H1 (cell line): ENCODE measurements around the gene ACSL3. TPM values are rescaled to one million over a fixed set of nuclear protein-coding genes. Genes with fewer than 3 reads are reported as not detected.

Source experiments
- CTCF ChIA-PET: fragments of 300-600 bp; sonication (Branson Sonifier 250); formaldehyde crosslinking; loops from one replicate; lab custom pipeline; 2021; ENCODE audit not compliant: partially characterized antibody; lab: Charles Lee
- POLR2A ChIA-PET: fragments of 300-600 bp; sonication (Branson Sonifier 250); formaldehyde crosslinking; loops from one replicate; lab custom pipeline; 2021; ENCODE audit warnings: inconsistent platforms; ENCODE audit not compliant: partially characterized antibody; lab: Charles Lee
- DNase-seq, 2 experiments: peaks; one replicate each; pipeline versions ENCODE4 v3.0.0 to v3.0.0-alpha.2; 2010 to 2022; ENCODE audit warnings: low spot score in 2 of 2, low read depth in 1 of 2, mixed read lengths in 1 of 2
- FAIRE-seq: peaks from 2 replicates; lab custom pipeline; 2011; peaks lifted over from hg19 to GRCh38; lab: Jason Lieb, UNC
- H2AFZ ChIP-seq: 2 replicates; pipeline ENCODE4 v1.8.1; 2012; ENCODE audit warnings: low read length, inconsistent platforms
- H2AK5ac ChIP-seq: 2 replicates; pipeline ENCODE4 v1.6.1; 2013; ENCODE audit warnings: low read depth, low read length
- H2BK120ac ChIP-seq: replicated peaks from 2 replicates; pipeline ENCODE3; 2013; ENCODE audit warnings: low read depth, low read length, inconsistent platforms
- H2BK12ac ChIP-seq: 2 replicates; pipeline ENCODE4 v1.6.1; 2013; ENCODE audit warnings: low read depth, low read length
- H2BK15ac ChIP-seq: 2 replicates; pipeline ENCODE4 v1.6.1; 2013; ENCODE audit warnings: low read length
- H2BK20ac ChIP-seq: 2 replicates; pipeline ENCODE4 v1.6.1; 2013; ENCODE audit warnings: low read length
- H2BK5ac ChIP-seq: 2 replicates; pipeline ENCODE4 v1.6.1; 2013; ENCODE audit warnings: low read depth, low read length
- H3K14ac ChIP-seq: 2 replicates; pipeline ENCODE4 v1.6.1; 2013; ENCODE audit warnings: inconsistent platforms; ENCODE audit not compliant: insufficient read length
- H3K18ac ChIP-seq: 2 replicates; pipeline ENCODE4 v1.6.1; 2013; ENCODE audit warnings: low read length; ENCODE audit errors: extremely low read depth
- H3K23ac ChIP-seq: 2 replicates; pipeline ENCODE4 v1.6.1; 2013; ENCODE audit warnings: inconsistent platforms; ENCODE audit not compliant: insufficient read length
- H3K23me2 ChIP-seq: 2 replicates; pipeline ENCODE4 v1.6.1; 2013; ENCODE audit warnings: low read depth, low read length
- H3K27ac ChIP-seq: 2 replicates; pipeline ENCODE4 v1.6.1; 2011; ENCODE audit warnings: low read depth, low read length, inconsistent platforms
- H3K27me3 ChIP-seq, 4 experiments: replicated peaks in 1 of 4; 1 replicate in 1 of 4; 2 replicates in 3 of 4; pipeline versions ENCODE4 v1.6.1 to v1.8.1; 2011 to 2013; ENCODE audit warnings: low read length in 3 of 4, mild to moderate bottlenecking in 3 of 4, inconsistent platforms in 2 of 4, mixed read lengths in 2 of 4, moderate library complexity in 1 of 4; ENCODE audit not compliant: control insufficient read depth in 3 of 4, insufficient read depth in 3 of 4; ENCODE audit errors: extremely low read depth in 1 of 4
- H3K36me3 ChIP-seq, 4 experiments: 2 replicates each; pipeline versions ENCODE4 v1.6.1 to v1.8.1; 2011 to 2013; ENCODE audit warnings: mild to moderate bottlenecking in 4 of 4, low read length in 3 of 4, moderate library complexity in 2 of 4, control low read depth in 1 of 4, inconsistent platforms in 1 of 4; ENCODE audit not compliant: insufficient read depth in 4 of 4, control insufficient read depth in 2 of 4
- H3K4ac ChIP-seq: replicated peaks from 2 replicates; pipeline ENCODE3; 2013; ENCODE audit warnings: low read length, low read depth, mixed read lengths, inconsistent platforms; ENCODE audit not compliant: insufficient read length
- H3K4me1 ChIP-seq, 4 experiments: replicated peaks in 1 of 4; 1 replicate in 1 of 4; 2 replicates in 3 of 4; pipeline versions ENCODE4 v1.6.1 to v1.8.1; 2011 to 2013; ENCODE audit warnings: low read length in 3 of 4, inconsistent platforms in 2 of 4, mixed read lengths in 1 of 4; ENCODE audit not compliant: insufficient read depth in 4 of 4, control insufficient read depth in 3 of 4
- H3K4me2 ChIP-seq, 2 experiments: 2 replicates each; pipeline versions ENCODE4 v1.6.1 to v1.8.1; 2011 to 2013; ENCODE audit warnings: low read depth in 2 of 2, low read length in 2 of 2, control low read depth in 1 of 2, inconsistent platforms in 1 of 2, mild to moderate bottlenecking in 1 of 2; ENCODE audit not compliant: insufficient read depth in 1 of 2
- H3K4me3 ChIP-seq, 4 experiments: fragments of 200-600, 300-600 bp in 1 of 4; sonication (generic), shearing (Covaris generic), sonication (Bioruptor Twin) in 1 of 4; 2 replicates each; pipeline versions ENCODE4 v1.5.1 to v1.8.1; 2011 to 2016; ENCODE audit warnings: low read length in 4 of 4, low read depth in 3 of 4, control low read depth in 2 of 4, inconsistent platforms in 2 of 4, mild to moderate bottlenecking in 2 of 4, mixed read lengths in 1 of 4, moderate library complexity in 1 of 4; ENCODE audit not compliant: insufficient read depth in 2 of 4; ENCODE audit errors: extremely low read depth in 1 of 4
- H3K56ac ChIP-seq: replicated peaks from 2 replicates; pipeline ENCODE3; 2013; ENCODE audit warnings: low read depth, mild to moderate bottlenecking, mixed read lengths, low read length, inconsistent platforms; ENCODE audit not compliant: insufficient read length
- H3K79me1 ChIP-seq: 2 replicates; pipeline ENCODE4 v1.6.1; 2013; ENCODE audit warnings: low read depth, low read length, control low read depth
- H3K79me2 ChIP-seq, 2 experiments: 2 replicates each; pipeline versions ENCODE4 v1.6.1 to v1.8.1; 2012 to 2013; ENCODE audit warnings: low read length in 2 of 2, mild to moderate bottlenecking in 2 of 2, inconsistent platforms in 1 of 2; ENCODE audit not compliant: insufficient read depth in 2 of 2, control insufficient read depth in 1 of 2
- H3K9ac ChIP-seq, 4 experiments: replicated peaks in 1 of 4; 1 replicate in 1 of 4; 2 replicates in 3 of 4; pipeline versions ENCODE4 v1.6.1 to v1.8.1; 2011 to 2013; ENCODE audit warnings: low read depth in 3 of 4, low read length in 3 of 4, control low read depth in 2 of 4, mild to moderate bottlenecking in 2 of 4, moderate library complexity in 2 of 4, inconsistent platforms in 1 of 4; ENCODE audit errors: extremely low read depth in 1 of 4
- H3K9me3 ChIP-seq, 2 experiments: 2 replicates each; pipeline versions ENCODE4 v1.6.1 to v1.8.1; 2012 to 2013; ENCODE audit warnings: mild to moderate bottlenecking in 2 of 2, moderate library complexity in 2 of 2, control low read depth in 1 of 2, inconsistent platforms in 1 of 2, low read depth in 1 of 2, low read length in 1 of 2, mixed read lengths in 1 of 2; ENCODE audit not compliant: insufficient read depth in 2 of 2
- H4K20me1 ChIP-seq, 2 experiments: replicated peaks in 1 of 2; 2 replicates each; pipeline versions ENCODE3 to v1.8.1; 2011 to 2013; ENCODE audit warnings: inconsistent platforms in 2 of 2, low read length in 2 of 2, mild to moderate bottlenecking in 1 of 2; ENCODE audit not compliant: insufficient read depth in 2 of 2, control insufficient read depth in 1 of 2
- H4K5ac ChIP-seq: 2 replicates; pipeline ENCODE4 v1.6.1; 2013; ENCODE audit warnings: low read length, low read depth, mixed read lengths, inconsistent platforms; ENCODE audit not compliant: insufficient read length
- H4K8ac ChIP-seq: 2 replicates; pipeline ENCODE4 v1.8.0; 2013; ENCODE audit warnings: mild to moderate bottlenecking, moderate library complexity, low read length, inconsistent platforms; ENCODE audit not compliant: insufficient read depth; ENCODE audit errors: extremely low read depth
- H4K91ac ChIP-seq: replicated peaks from 2 replicates; pipeline ENCODE3; 2013; ENCODE audit warnings: low read length, mixed read lengths, inconsistent platforms; ENCODE audit not compliant: insufficient read length
- ATF2 ChIP-seq: IDR thresholded peaks from 2 replicates; pipeline ENCODE4 v1.6.1; 2012; ENCODE audit warnings: low read length, inconsistent platforms
- BACH1 ChIP-seq: IDR thresholded peaks from 2 replicates; pipeline ENCODE4 v1.6.1; 2012; ENCODE audit warnings: low read length, improper control_type of control experiment
- GTF2F1 ChIP-seq: IDR thresholded peaks from 2 replicates; pipeline ENCODE4 v1.6.1; 2012; ENCODE audit warnings: low read depth, low read length, improper control_type of control experiment, borderline replicate concordance
- HDAC6 ChIP-seq: IDR thresholded peaks from one replicate; pipeline ENCODE4 v1.7.1; 2012; ENCODE audit warnings: low read depth, mild to moderate bottlenecking, inconsistent platforms, low read length, moderate library complexity
- PHF8 ChIP-seq: fragments of 200-600 bp; sonication (generic); conservative IDR thresholded peaks from 2 replicates; pipeline ENCODE4 v1.7.1; 2012; ENCODE audit warnings: low read depth, mild to moderate bottlenecking, inconsistent platforms, low read length, moderate library complexity
- POLR2AphosphoS5 ChIP-seq: IDR thresholded peaks from 2 replicates; pipeline ENCODE4 v1.6.1; 2011; ENCODE audit warnings: low read depth, low read length
- RFX5 ChIP-seq: IDR thresholded peaks from 2 replicates; pipeline ENCODE4 v1.6.1; 2011; ENCODE audit warnings: low read depth, low read length, improper control_type of control experiment, borderline replicate concordance
- SAP30 ChIP-seq: fragments of 300-600 bp; sonication (generic); IDR thresholded peaks from 2 replicates; pipeline ENCODE4 v1.7.1; 2012; ENCODE audit warnings: low read length, moderate library complexity, mild to moderate bottlenecking, inconsistent platforms; ENCODE audit not compliant: insufficient read depth, insufficient replicate concordance
- SP2 ChIP-seq: IDR thresholded peaks from 2 replicates; pipeline ENCODE4 v1.6.1; 2012; ENCODE audit warnings: mild to moderate bottlenecking, low read length, inconsistent platforms
- SP4 ChIP-seq: IDR thresholded peaks from 2 replicates; pipeline ENCODE4 v1.6.1; 2012; ENCODE audit warnings: low read length, inconsistent platforms
- USF2 ChIP-seq: IDR thresholded peaks from 2 replicates; pipeline ENCODE4 v1.6.1; 2011; ENCODE audit warnings: low read length, improper control_type of control experiment
- WGBS, 2 experiments: shearing (Covaris generic) in 1 of 2; methylation state at CpG; one replicate each; pipeline versions ENCODE4 v1.1.6 to v1.1.7; 2013 to 2015; ENCODE audit warnings: low lambda C conversion rate in 2 of 2, mixed read lengths in 2 of 2, inconsistent platforms in 1 of 2, low coverage in 1 of 2, missing lambda C conversion rate in 1 of 2; ENCODE audit not compliant: insufficient replicate concordance in 2 of 2, insufficient coverage in 1 of 2, insufficient read length in 1 of 2; ENCODE audit errors: extremely low coverage in 1 of 2, missing lambda C conversion rate in 1 of 2; 5-methylcytosine and 5-hydroxymethylcytosine counted together
- polyA plus RNA-seq, 7 experiments: library from polyadenylated mRNA; depleted of rRNA in 3 of 7; stranded (reverse) in 5 of 7; unstranded in 2 of 7; fragments of >200 nt in 5 of 7; fragments of 200-250 nt in 2 of 7; gene quantifications; 1 replicate in 5 of 7; 2 replicates in 1 of 7; 4 replicates in 1 of 7; pipeline versions ENCODE4 v1.2.1 to v1.2.3, GENCODE V29; 2011 to 2013; ENCODE audit warnings: missing spikeins in 2 of 7, mixed read lengths in 2 of 7
- total RNA-seq: library from RNA; stranded (reverse); fragmentation: NEBNext Ultra II Directional; extraction: Animal tissue kit (Norgen Biotek cat#: 25700); gene quantifications from 2 replicates; pipeline ENCODE4 v1.2.1, GENCODE V29; 2021

ACSL3 gene
- total and polyA plus RNA-seq, 2 of the 8 experiments (the other 6 are each of a cell fraction or from before 2014, with no cell fraction given) = 37.5 to 98.1 TPM

- TF ChIP-seq SAP30 = no peak
- no peak for TF ChIP-seq ATF2
- no peak for TF ChIP-seq HDAC6
- TF ChIP-seq RFX5 = no peak
- no peak for TF ChIP-seq SP2
- no peak for TF ChIP-seq USF2
- no peak for TF ChIP-seq SP4
- TF ChIP-seq BACH1 = no peak
- no peak for TF ChIP-seq PHF8
- no peak for TF ChIP-seq GTF2F1
- no peak for TF ChIP-seq POLR2AphosphoS5
- no peak overlapping the region for H4K5ac ChIP-seq
- WGBS, 2 experiments = 100% methylated on average over 4 of the region's 4 CpGs; no CpG with 5 or more reads in 1 of the 2 experiments
- no peak overlapping the region for H2BK20ac ChIP-seq
- H3K79me1 ChIP-seq = no peaks in the 10 kb centered on the region; the same call in 1 of the 2 replicates
- H3K36me3 ChIP-seq = peaks cover 9 to 57% (median 30%) of the 10 kb centered on the region in 4 experiments
- H2BK12ac ChIP-seq = no peak overlapping the region
- H4K8ac ChIP-seq = no peak overlapping the region
- no peak overlapping the region for H3K23ac ChIP-seq
- H3K27ac ChIP-seq = no peak overlapping the region
- POLR2A ChIA-PET = no interaction called here
- no peak overlapping the region for H3K56ac ChIP-seq
- H3K27me3 ChIP-seq = no peaks in the 10 kb centered on the region
- H4K20me1 ChIP-seq = peaks cover 0 to 1% of the 10 kb centered on the region in 2 experiments
- no peak overlapping the region for H3K4me3 ChIP-seq
- H4K91ac ChIP-seq = no peak overlapping the region
- FAIRE-seq = no peak
- no peak overlapping the region for H3K4ac ChIP-seq
- H2AK5ac ChIP-seq = no peak overlapping the region
- DNase-seq = no peak
- no peak overlapping the region for H2BK120ac ChIP-seq
- CTCF ChIA-PET = interaction anchor here (0.8 to 1.5 kb wide), 7 partner anchors 10 to 237 kb away, joined by 3 to 10 read pairs (median 4); no protein-coding TSS in a partner anchor
- H3K18ac ChIP-seq = no peak overlapping the region
- H3K14ac ChIP-seq = no peak overlapping the region
- H3K9ac ChIP-seq = no peak overlapping the region
- no peaks in the 10 kb centered on the region for H3K4me1 ChIP-seq
- no peaks in the 10 kb centered on the region for H3K9me3 ChIP-seq
- H3K4me2 ChIP-seq = no peak overlapping the region
- H3K23me2 ChIP-seq = no peaks in the 10 kb centered on the region
- no peak overlapping the region for H2BK5ac ChIP-seq
- H2AFZ ChIP-seq = no peak overlapping the region
- H3K79me2 ChIP-seq = no peaks in the 10 kb centered on the region
- H2BK15ac ChIP-seq = no peak overlapping the region
These were observed 70.8 kb downstream of the ACSL3 start for GRCh38 chr2:222931659-222932058.
